Aortic smooth muscle cell (primary cell): Measurements from ENCODE around the gene GFM2. TPM values are rescaled to one million over a fixed set of nuclear protein-coding genes. Genes with fewer than 3 reads are reported as not detected.

ENCODE experiments used
- total RNA-seq: library from RNA; depleted of rRNA; stranded (reverse); fragments of >200 nt; gene quantifications from 2 replicates; pipeline ENCODE4 v1.2.3, GENCODE V29; 2014

The GFM2 gene
- total RNA-seq, result 33.6 and 38.0 TPM in 2 replicates

GRCh38 chr5:74766849-74767578 lies at the start of gene GFM2, which contains the start of gene NSA2:
Gene GFM2, minus strand, starts transcription at chr5:74767117. Its CDS starts 3,375 bp downstream, at chr5:74763742.
Gene NSA2, plus strand, starts transcription at chr5:74767249. Its CDS starts 112 bp downstream, at chr5:74767361.

GRCh38 chr5:74684900-74685851 lies 81.7 kb downstream of the GFM2 start, which contains the start of gene HEXB:
Gene HEXB, plus strand, starts transcription at chr5:74685233. Its CDS starts 28 bp downstream, at chr5:74685261.

Other genes starting within 250 kb of the GFM2 start
- gene ENC1, start 126.4 kb downstream of the GFM2 start, total RNA-seq, result 11.3 and 22.6 TPM in 2 replicates
- gene HEXB, start 81.9 kb downstream of the GFM2 start, total RNA-seq, result 259 and 312 TPM in 2 replicates
- gene NSA2, start 132 bp upstream of the GFM2 start, total RNA-seq, result 102 and 143 TPM in 2 replicates
- 0.19 and 0.40 TPM in 2 replicates for gene FAM169A, start 99.3 kb upstream of the GFM2 start, total RNA-seq